Tibial nerve (tissue), 3 donors: Measurements from ENCODE around the gene RNF123.

Experiments used
- CTCF ChIP-seq, 5 experiments: fragments of 200-600 bp in 3 of 5; fragments of 450-650 bp in 2 of 5; sonication (generic) in 3 of 5; IDR thresholded peaks; one replicate each; pipeline ENCODE4 v1.5.1; 2016 to 2019; ENCODE audit warnings: antibody characterized with exemption in 5 of 5, mild to moderate bottlenecking in 3 of 5, moderate library complexity in 2 of 5
- POLR2A ChIP-seq, 2 donors: fragments of 450-650 bp; IDR thresholded peaks; one replicate each; pipeline ENCODE4 v1.6.1; 2017; ENCODE audit warnings: antibody characterized with exemption in 2 of 2, mild to moderate bottlenecking in 2 of 2, moderate library complexity in 2 of 2

GRCh38 chr3:49703956-49704355 lies 14.6 kb downstream of the RNF123 start:
- TF ChIP-seq POLR2A (IDR thresholded peaks at IDR 0.05): no peak
- TF ChIP-seq CTCF (IDR thresholded peaks at IDR 0.05): no peak
